SHP77 treated with DMSO at 0.1 percent for 48 hours (cell line): ENCODE data around the gene POLK.
"Not testable (repeated sequence)": the region's sequence is repeated elsewhere in the genome, so short reads cannot be mapped to it uniquely, and the experiment has no call there.

ENCODE experiments used
- DNase-seq: peaks from one replicate; lab custom pipeline; 2025; lab: John Stamatoyannopoulos, UW

The POLK gene

GRCh38 chr5:75551471-75551870, 39.8 kb downstream of the POLK start:
- DNase-seq, result no peak

- no peak for DNase-seq
These were observed 41.1 kb downstream of the POLK start for GRCh38 chr5:75552764-75553163.

- DNase-seq, result no peak
These were observed 41.7 kb downstream of the POLK start for GRCh38 chr5:75553358-75553757.

GRCh38 chr5:75558221-75558620, 46.5 kb downstream of the POLK start:
- no peak for DNase-seq

- DNase-seq, result no peak
These were observed 47.4 kb downstream of the POLK start for GRCh38 chr5:75558981-75559632.

- not testable (repeated sequence) for DNase-seq
These were observed 49.0 kb downstream of the POLK start for GRCh38 chr5:75560655-75561054.

GRCh38 chr5:75565991-75566709, 54.5 kb downstream of the POLK start:
- not testable (repeated sequence) for DNase-seq

GRCh38 chr5:75566710-75567309, 55.1 kb downstream of the POLK start:
- no peak for DNase-seq

GRCh38 chr5:75567710-75568109, 56.0 kb downstream of the POLK start:
- DNase-seq, result no peak

GRCh38 chr5:75568202-75568601, 56.5 kb downstream of the POLK start:
- no peak for DNase-seq

GRCh38 chr5:75571547-75571946, 59.9 kb downstream of the POLK start:
- no peak for DNase-seq

GRCh38 chr5:75574791-75575190, 63.1 kb downstream of the POLK start:
- DNase-seq, result no peak

- DNase-seq, result not testable (repeated sequence)
These were observed 66.6 kb downstream of the POLK start for GRCh38 chr5:75578280-75578679.

GRCh38 chr5:75584641-75585040, 73.0 kb downstream of the POLK start:
- DNase-seq, result no peak

GRCh38 chr5:75588666-75589065, 77.0 kb downstream of the POLK start:
- DNase-seq, result no peak

GRCh38 chr5:75600535-75600934, 88.8 kb downstream of the POLK start:
- DNase-seq, result no peak

GRCh38 chr5:75601567-75601966, 89.9 kb downstream of the POLK start:
- DNase-seq, result no peak

GRCh38 chr5:75601996-75602395, 90.3 kb downstream of the POLK start:
- DNase-seq, result no peak

GRCh38 chr5:75603371-75603770, 91.7 kb downstream of the POLK start:
- DNase-seq, result no peak

GRCh38 chr5:75603821-75604220, 92.1 kb downstream of the POLK start:
- DNase-seq, result no peak

- DNase-seq, result not testable (repeated sequence)
These were observed 95.7 kb downstream of the POLK start for GRCh38 chr5:75607341-75607740.

- DNase-seq, result no peak
These were observed 97.2 kb downstream of the POLK start for GRCh38 chr5:75608870-75609269.

GRCh38 chr5:75610201-75610600, 98.5 kb downstream of the POLK start:
- DNase-seq, result no peak
